ENCODE data around the gene TBL1XR1.

Gene TBL1XR1

DNA sequence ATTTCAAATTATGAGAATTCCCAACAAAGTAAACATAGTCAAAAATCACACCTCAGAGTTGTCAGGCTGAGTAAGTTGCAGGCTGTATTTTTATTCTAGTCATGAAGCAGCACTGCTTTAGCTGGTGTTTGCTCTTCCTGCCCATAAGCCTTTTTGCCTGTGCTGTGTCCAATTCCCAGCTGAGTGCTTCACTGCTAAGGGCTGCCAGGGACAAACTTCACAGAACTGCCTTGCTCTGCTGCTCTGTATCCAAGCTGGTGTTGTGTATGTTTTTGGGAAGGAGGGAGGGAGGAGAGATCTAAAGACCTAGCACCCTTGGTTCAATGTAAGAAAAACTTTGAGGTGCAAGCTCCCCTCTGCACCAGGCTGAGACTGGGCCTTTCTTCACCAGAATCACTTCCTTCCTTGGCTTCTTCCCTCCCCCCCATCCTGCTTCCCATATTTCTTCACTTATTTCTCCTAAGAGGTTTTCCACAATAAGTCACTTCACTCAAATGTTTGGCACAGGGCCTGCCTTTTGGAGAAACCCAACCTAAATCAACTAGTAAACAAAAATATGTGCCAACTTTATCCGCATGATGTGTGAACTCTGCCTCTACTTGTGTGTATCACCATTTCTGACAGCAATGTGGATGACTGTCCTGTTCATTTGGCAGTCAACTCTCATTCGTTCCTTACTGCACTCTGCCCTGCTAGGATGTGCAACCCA, 156.1 kb downstream of the TBL1XR1 start:
- TF ChIP-seq EGR1 (IDR thresholded peaks at IDR 0.05) = no peak
- TF ChIP-seq CREB1 (IDR thresholded peaks at IDR 0.05; ENCODE audit: low read depth) = no peak
- no peak for TF ChIP-seq TAF1 (IDR thresholded peaks at IDR 0.05; ENCODE audit: low read depth)

DNA sequence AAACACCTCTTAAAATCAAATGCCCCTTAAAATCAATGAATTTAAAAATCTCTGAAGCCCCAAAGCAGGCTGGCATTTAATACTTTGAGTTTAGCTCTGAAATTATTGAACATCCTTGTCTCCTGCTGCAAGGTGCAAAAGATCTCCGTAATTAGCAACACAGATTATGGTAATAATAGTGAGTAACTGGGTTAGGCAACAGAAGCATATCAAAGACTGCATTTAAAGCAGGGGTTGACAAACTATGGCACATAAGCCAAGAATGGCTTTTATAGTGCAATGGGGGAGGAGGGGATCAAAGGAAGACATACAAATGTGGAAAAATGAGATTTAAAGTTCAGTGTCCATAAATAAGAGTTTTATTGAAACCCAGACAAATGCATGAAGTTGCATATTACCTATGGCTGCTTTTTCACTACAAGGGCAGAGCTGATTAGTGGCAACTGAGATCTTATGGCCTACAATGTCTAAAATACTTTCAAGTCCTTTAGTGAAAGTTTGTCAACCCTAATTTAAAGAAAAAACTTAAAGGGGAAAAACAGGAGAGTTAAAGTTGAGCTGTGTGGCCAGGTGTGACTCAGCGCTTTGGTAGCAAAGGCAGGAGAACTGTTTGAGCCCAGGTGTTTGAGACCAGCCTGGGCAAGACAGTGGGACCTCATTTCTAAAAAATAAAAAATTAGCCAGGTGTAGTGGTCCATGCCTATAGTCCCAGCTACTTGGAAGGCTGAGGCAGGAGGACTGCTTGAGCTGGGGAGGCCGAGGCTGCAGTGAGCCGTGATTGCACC, 157.6 kb downstream of the TBL1XR1 start:
- no peak for TF ChIP-seq EP300 (IDR thresholded peaks at IDR 0.05; ENCODE audit: borderline replicate concordance)
- TF ChIP-seq, protein P1, sequence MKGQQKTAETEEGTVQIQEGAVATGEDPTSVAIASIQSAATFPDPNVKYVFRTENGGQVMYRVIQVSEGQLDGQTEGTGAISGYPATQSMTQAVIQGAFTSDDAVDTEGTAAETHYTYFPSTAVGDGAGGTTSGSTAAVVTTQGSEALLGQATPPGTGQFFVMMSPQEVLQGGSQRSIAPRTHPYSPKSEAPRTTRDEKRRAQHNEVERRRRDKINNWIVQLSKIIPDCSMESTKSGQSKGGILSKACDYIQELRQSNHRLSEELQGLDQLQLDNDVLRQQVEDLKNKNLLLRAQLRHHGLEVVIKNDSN (IDR thresholded peaks at IDR 0.05) = no peak
- TF ChIP-seq TEAD4 (IDR thresholded peaks at IDR 0.05) = no peak
- no peak for TF ChIP-seq EGR1 (IDR thresholded peaks at IDR 0.05)
- TF ChIP-seq TAF1 (IDR thresholded peaks at IDR 0.05; ENCODE audit: low read depth) = no peak
- no peak for TF ChIP-seq RAD21 (IDR thresholded peaks at IDR 0.05; ENCODE audit: low read depth)
- TF ChIP-seq FOXM1 (IDR thresholded peaks at IDR 0.05; ENCODE audit: borderline replicate concordance, low read depth) = no peak

DNA sequence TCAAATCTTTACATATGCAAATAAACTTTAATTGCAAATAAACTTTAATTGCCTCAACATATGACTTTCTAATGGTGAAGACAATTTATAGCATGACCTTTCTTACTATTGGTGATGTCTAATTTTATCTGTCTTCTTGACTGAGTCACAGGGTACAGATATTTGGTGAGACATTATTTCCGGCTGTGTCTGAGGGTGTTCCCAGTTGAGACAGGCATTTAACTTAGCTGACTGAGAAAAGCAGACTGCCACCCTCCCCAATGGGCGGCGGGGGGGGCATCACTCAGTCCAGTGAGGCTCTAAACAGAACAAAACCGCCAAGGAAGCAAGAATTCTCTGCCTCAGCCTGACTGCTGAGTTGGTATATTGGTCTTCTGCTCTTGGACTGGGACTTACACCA, 160.0 kb downstream of the TBL1XR1 start:
- TF ChIP-seq TEAD4 (IDR thresholded peaks at IDR 0.05) = no peak
- TF ChIP-seq CEBPB (IDR thresholded peaks at IDR 0.05) = no peak
- no peak for TF ChIP-seq EP300 (IDR thresholded peaks at IDR 0.05; ENCODE audit: borderline replicate concordance)
- TF ChIP-seq, protein P2, sequence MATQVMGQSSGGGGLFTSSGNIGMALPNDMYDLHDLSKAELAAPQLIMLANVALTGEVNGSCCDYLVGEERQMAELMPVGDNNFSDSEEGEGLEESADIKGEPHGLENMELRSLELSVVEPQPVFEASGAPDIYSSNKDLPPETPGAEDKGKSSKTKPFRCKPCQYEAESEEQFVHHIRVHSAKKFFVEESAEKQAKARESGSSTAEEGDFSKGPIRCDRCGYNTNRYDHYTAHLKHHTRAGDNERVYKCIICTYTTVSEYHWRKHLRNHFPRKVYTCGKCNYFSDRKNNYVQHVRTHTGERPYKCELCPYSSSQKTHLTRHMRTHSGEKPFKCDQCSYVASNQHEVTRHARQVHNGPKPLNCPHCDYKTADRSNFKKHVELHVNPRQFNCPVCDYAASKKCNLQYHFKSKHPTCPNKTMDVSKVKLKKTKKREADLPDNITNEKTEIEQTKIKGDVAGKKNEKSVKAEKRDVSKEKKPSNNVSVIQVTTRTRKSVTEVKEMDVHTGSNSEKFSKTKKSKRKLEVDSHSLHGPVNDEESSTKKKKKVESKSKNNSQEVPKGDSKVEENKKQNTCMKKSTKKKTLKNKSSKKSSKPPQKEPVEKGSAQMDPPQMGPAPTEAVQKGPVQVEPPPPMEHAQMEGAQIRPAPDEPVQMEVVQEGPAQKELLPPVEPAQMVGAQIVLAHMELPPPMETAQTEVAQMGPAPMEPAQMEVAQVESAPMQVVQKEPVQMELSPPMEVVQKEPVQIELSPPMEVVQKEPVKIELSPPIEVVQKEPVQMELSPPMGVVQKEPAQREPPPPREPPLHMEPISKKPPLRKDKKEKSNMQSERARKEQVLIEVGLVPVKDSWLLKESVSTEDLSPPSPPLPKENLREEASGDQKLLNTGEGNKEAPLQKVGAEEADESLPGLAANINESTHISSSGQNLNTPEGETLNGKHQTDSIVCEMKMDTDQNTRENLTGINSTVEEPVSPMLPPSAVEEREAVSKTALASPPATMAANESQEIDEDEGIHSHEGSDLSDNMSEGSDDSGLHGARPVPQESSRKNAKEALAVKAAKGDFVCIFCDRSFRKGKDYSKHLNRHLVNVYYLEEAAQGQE (IDR thresholded peaks at IDR 0.05; ENCODE audit: low read depth) = no peak

DNA sequence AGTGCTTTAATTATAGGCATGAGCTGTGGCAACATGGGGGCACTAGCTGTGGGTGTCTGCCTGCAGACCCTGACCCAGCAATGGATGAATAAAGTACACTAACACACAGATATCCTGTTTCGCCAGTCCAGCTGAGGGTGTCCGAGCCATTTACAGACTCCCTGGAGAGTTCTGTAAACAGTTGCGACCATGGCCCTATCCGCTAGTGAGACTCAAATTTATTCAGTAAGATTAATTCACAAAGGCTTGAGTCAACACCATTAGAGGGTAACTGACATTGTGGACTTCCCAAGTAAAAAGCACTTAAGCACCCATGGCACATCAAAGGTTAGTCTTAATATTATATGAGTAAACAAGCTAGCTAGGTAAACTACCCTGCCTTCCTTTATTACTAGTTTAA, 161.6 kb downstream of the TBL1XR1 start:
- no peak for TF ChIP-seq TEAD4 (IDR thresholded peaks at IDR 0.05)
- no peak for TF ChIP-seq EP300 (IDR thresholded peaks at IDR 0.05; ENCODE audit: borderline replicate concordance)
- no peak for TF ChIP-seq FOXM1 (IDR thresholded peaks at IDR 0.05; ENCODE audit: borderline replicate concordance, low read depth)
- TF ChIP-seq NFIC (IDR thresholded peaks at IDR 0.05) = no peak
- TF ChIP-seq RAD21 (IDR thresholded peaks at IDR 0.05; ENCODE audit: low read depth) = no peak
- TF ChIP-seq, protein P3, sequence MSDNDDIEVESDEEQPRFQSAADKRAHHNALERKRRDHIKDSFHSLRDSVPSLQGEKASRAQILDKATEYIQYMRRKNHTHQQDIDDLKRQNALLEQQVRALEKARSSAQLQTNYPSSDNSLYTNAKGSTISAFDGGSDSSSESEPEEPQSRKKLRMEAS (IDR thresholded peaks at IDR 0.05) = no peak
- no peak for TF ChIP-seq EGR1 (IDR thresholded peaks at IDR 0.05)
- no peak for TF ChIP-seq CREB1 (IDR thresholded peaks at IDR 0.05; ENCODE audit: low read depth)
- TF ChIP-seq, protein P1 (IDR thresholded peaks at IDR 0.05) = no peak
- TF ChIP-seq ZBTB7A (IDR thresholded peaks at IDR 0.05; ENCODE audit: low read depth) = no peak

DNA sequence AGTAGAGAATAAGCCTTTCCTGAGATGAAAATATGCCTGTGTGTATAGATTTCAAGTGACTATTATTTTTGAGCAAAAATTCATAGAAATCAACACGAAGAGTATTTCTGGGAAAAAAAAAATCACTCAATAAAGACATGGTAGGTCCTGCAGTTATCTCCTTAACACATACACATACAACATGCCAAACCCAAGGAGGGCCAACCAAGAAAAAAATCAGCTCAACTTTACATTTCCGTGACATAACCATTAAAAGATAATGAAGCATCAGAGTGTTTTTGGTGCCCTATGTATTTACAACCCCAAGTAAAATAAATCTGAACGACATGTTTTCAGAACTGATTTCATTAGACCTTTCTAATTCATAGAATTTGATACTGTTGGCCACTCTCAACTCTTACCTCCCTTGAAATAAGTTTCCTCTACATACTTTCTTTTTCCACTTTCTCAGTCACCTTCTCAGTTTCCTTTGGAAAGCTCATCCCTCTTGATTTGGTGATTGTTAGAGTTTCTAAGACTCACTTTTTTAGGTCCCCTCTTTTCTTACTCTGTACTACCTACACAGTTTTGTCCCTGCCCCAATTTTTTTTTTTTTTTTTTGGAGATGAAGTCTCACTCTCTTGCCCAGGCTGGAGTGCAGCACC, 162.3 kb downstream of the TBL1XR1 start:
- TF ChIP-seq FOXM1 (IDR thresholded peaks at IDR 0.05; ENCODE audit: borderline replicate concordance, low read depth) (no peak), RAD21 (IDR thresholded peaks at IDR 0.05; ENCODE audit: low read depth) (no peak), YY1 (IDR thresholded peaks at IDR 0.05; ENCODE audit: low read depth) (no peak), CREB1 (IDR thresholded peaks at IDR 0.05; ENCODE audit: low read depth) (no peak), ZBTB7A (IDR thresholded peaks at IDR 0.05; ENCODE audit: low read depth) (no peak), TAF1 (IDR thresholded peaks at IDR 0.05; ENCODE audit: low read depth) (no peak), TCF12 (IDR thresholded peaks at IDR 0.05; ENCODE audit: low read depth) (no peak)

DNA sequence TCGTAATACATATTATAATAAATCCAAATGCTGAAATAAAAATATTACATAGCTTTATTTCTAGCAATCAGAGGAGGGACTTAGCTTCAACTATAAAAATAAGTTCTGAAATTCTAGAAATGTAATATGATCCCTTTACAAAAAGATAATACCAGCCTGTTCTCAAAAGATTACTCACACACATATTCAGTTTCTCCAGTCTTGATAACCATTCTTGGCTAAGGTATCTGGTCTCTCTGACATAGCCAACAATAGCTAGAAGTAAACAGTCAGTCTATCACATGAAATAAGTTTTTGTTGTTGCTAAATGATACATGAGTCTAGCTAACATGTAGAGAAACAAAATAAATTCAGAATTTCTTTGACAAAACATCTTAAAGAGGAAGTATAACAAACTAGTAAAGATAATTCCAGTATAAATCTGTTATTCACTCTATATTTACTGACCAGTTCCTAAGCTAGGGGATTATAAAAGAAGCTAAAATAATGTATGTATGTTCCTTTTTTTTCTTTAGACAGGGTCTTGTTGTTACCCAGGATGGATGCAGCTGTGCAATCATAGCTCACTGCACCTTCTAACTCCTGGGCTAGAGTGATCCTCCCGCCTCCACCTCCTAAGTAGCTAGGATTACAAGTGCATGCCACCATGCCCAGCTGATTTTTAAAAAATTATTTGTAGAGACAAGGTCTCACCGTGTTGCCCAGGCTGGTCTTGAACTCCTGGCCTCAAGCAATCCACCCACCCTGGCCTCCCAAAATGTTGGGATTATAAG, 170.6 kb downstream of the TBL1XR1 start:
- TF ChIP-seq ZBTB7A (IDR thresholded peaks at IDR 0.05; ENCODE audit: low read depth) = no peak
- TF ChIP-seq CREB1 (IDR thresholded peaks at IDR 0.05; ENCODE audit: low read depth) = no peak
- TF ChIP-seq NFIC (IDR thresholded peaks at IDR 0.05) = no peak
- TF ChIP-seq TEAD4 (IDR thresholded peaks at IDR 0.05) = no peak
- TF ChIP-seq CEBPB (IDR thresholded peaks at IDR 0.05) = no peak
- no peak for TF ChIP-seq YY1 (IDR thresholded peaks at IDR 0.05; ENCODE audit: low read depth)
- no peak for TF ChIP-seq RAD21 (IDR thresholded peaks at IDR 0.05; ENCODE audit: low read depth)
- TF ChIP-seq, protein P1 (IDR thresholded peaks at IDR 0.05) = no peak
- no peak for TF ChIP-seq TCF12 (IDR thresholded peaks at IDR 0.05; ENCODE audit: low read depth)

All from Ishikawa (cell line).